Tibial nerve (tissue), 4 donors: ENCODE data around the gene CCL3.

Experiments
- CTCF ChIP-seq, 5 experiments: fragments of 200-600 bp in 3 of 5; fragments of 450-650 bp in 2 of 5; sonication (generic) in 3 of 5; IDR thresholded peaks; one replicate each; pipeline ENCODE4 v1.5.1; 2016 to 2019; ENCODE audit warnings: antibody characterized with exemption in 5 of 5, mild to moderate bottlenecking in 3 of 5, moderate library complexity in 2 of 5
- EP300 ChIP-seq, 2 donors: sonication (generic); formaldehyde crosslinking; IDR thresholded peaks; one replicate each; pipeline ENCODE4 v1.6.1; 2017; ENCODE audit warnings: antibody characterized with exemption in 2 of 2, mild to moderate bottlenecking in 1 of 2

GRCh38 chr17:36095992-36096391 lies 6.0 kb upstream of the CCL3 start:
- TF ChIP-seq CTCF (IDR thresholded peaks at IDR 0.05) (no peak), EP300 (IDR thresholded peaks at IDR 0.05) (no peak)
